Fibroblast of lung (primary cell): ENCODE results near the gene UBTD1. TPM values are rescaled to one million over a fixed set of nuclear protein-coding genes. Genes with fewer than 3 reads are reported as not detected.

Experiments used
- DNase-seq, 2 donors: peaks; one replicate each; pipeline versions ENCODE4 v3.0.0 to v3.0.0-alpha.2; 2010; ENCODE audit warnings: low read depth in 2 of 2
- H2AFZ ChIP-seq: 2 replicates; pipeline ENCODE4 v1.5.1; 2012; ENCODE audit warnings: low read length, control low read depth, inconsistent platforms
- H3K27ac ChIP-seq: 2 replicates; pipeline ENCODE4 v1.5.1; 2011; ENCODE audit warnings: low read length, control low read depth; ENCODE audit not compliant: insufficient read depth
- H3K27me3 ChIP-seq: 2 replicates; pipeline ENCODE4 v1.5.1; 2011; ENCODE audit warnings: mild to moderate bottlenecking, low read length; ENCODE audit not compliant: control insufficient read depth, insufficient read depth
- H3K36me3 ChIP-seq: 2 replicates; pipeline ENCODE4 v1.5.1; 2011; ENCODE audit warnings: low read length; ENCODE audit not compliant: control insufficient read depth, insufficient read depth
- H3K4me1 ChIP-seq: 2 replicates; pipeline ENCODE4 v1.5.1; 2011; ENCODE audit warnings: low read length; ENCODE audit not compliant: control insufficient read depth, insufficient read depth; ENCODE audit errors: extremely low read depth
- H3K4me2 ChIP-seq: 2 replicates; pipeline ENCODE4 v1.5.1; 2011; ENCODE audit warnings: low read length, control low read depth; ENCODE audit not compliant: insufficient read depth; ENCODE audit errors: extremely low read depth
- H3K4me3 ChIP-seq, 4 experiments: fragments of 200-600 bp in 1 of 4; sonication (generic) in 1 of 4; replicated peaks in 1 of 4; 2 replicates each; pipeline ENCODE4 v1.5.1; 2011 to 2016; ENCODE audit warnings: low read length in 4 of 4, low read depth in 3 of 4, mild to moderate bottlenecking in 3 of 4, control low read depth in 2 of 4, inconsistent platforms in 1 of 4, mixed read lengths in 1 of 4; ENCODE audit not compliant: insufficient read depth in 1 of 4; ENCODE audit errors: control extremely low read depth in 1 of 4
- H3K79me2 ChIP-seq: 2 replicates; pipeline ENCODE4 v1.5.1; 2012; ENCODE audit warnings: mild to moderate bottlenecking, low read length, inconsistent platforms; ENCODE audit not compliant: control insufficient read depth, insufficient read depth
- H3K9ac ChIP-seq: 2 replicates; pipeline ENCODE4 v1.5.1; 2011; ENCODE audit warnings: mild to moderate bottlenecking, low read length, control low read depth; ENCODE audit not compliant: insufficient read depth
- H3K9me3 ChIP-seq: 2 replicates; pipeline ENCODE4 v1.5.1; 2012; ENCODE audit warnings: low read depth, low read length; ENCODE audit not compliant: control insufficient read depth, insufficient read depth
- H4K20me1 ChIP-seq: 2 replicates; pipeline ENCODE4 v1.5.1; 2011; ENCODE audit warnings: low read length; ENCODE audit not compliant: control insufficient read depth, insufficient read depth; ENCODE audit errors: extremely low read depth
- CTCF ChIP-seq, 2 donors: IDR thresholded peaks in 1 of 2; conservative IDR thresholded peaks in 1 of 2; 1 replicate in 1 of 2; 2 replicates in 1 of 2; pipeline ENCODE4 v1.5.1; 2011 to 2012; ENCODE audit warnings: low read length in 2 of 2, control low read depth in 1 of 2, inconsistent platforms in 1 of 2, low read depth in 1 of 2, mild to moderate bottlenecking in 1 of 2
- EZH2 ChIP-seq: IDR thresholded peaks from 2 replicates; pipeline ENCODE4 v1.5.1; 2012; ENCODE audit warnings: low read length, control low read depth, mild to moderate bottlenecking; ENCODE audit errors: missing control alignments
- polyA plus RNA-seq, 2 donors: library from polyadenylated mRNA; depleted of rRNA in 1 of 2; stranded (reverse) in 1 of 2; unstranded in 1 of 2; fragments of >200 nt; gene quantifications; 2 replicates each; pipeline ENCODE4 v1.2.1, GENCODE V29; 2011 to 2012; ENCODE audit warnings: missing spikeins in 1 of 2
- total RNA-seq: library from RNA; depleted of rRNA; stranded (reverse); fragments of >200 nt; gene quantifications from 2 replicates; pipeline ENCODE4 v1.2.1, GENCODE V29; 2014

Gene UBTD1
- total and polyA plus RNA-seq, 2 donors (not counting 1 experiment from before 2014, with no cell fraction given) = 10.7 to 22.0 TPM

GRCh38 chr10:97583476-97583875 is 84.8 kb downstream of the UBTD1 start:
- H2AFZ ChIP-seq = no peak overlapping the region
- no peaks in the 10 kb centered on the region for H3K79me2 ChIP-seq
- H3K4me3 ChIP-seq = no peak overlapping the region
- no peaks in the 10 kb centered on the region for H3K27me3 ChIP-seq
- H3K36me3 ChIP-seq = no peaks in the 10 kb centered on the region
- DNase-seq = no peak
- no peak for TF ChIP-seq CTCF (conservative IDR thresholded peaks at IDR 0.05 in 1 of 2, IDR thresholded peaks at IDR 0.05 in 1 of 2; ENCODE audit: low read depth in 1 of 2, low read length in 2 of 2)
- TF ChIP-seq EZH2 = no peak
- no peaks in the 10 kb centered on the region for H3K9me3 ChIP-seq
- H4K20me1 ChIP-seq = no peaks in the 10 kb centered on the region
- no peak overlapping the region for H3K27ac ChIP-seq
- no peak overlapping the region for H3K9ac ChIP-seq
- peaks cover 3% of the 10 kb centered on the region for H3K4me1 ChIP-seq
- no peak overlapping the region for H3K4me2 ChIP-seq

GRCh38 chr10:97584060-97584797 is 85.5 kb downstream of the UBTD1 start, which contains the start of gene HOGA1:
Gene HOGA1 (plus strand): TSS chr10:97584389. CDS start chr10:97584704, 315 bp downstream.
- Histone ChIP-seq H3K27me3 (no peaks in the 10 kb centered on the region), H4K20me1 (no peaks in the 10 kb centered on the region), H3K9ac (no peak within 1 kb of the TSS), H3K9me3 (no peaks in the 10 kb centered on the region), H3K36me3 (no peaks in the 10 kb centered on the region), H3K79me2 (no peaks in the 10 kb centered on the region), H3K27ac (no peak within 1 kb of the TSS), H2AFZ (peak within 1 kb of the TSS; percentile 55), H3K4me2 (peak within 1 kb of the TSS; percentile 5), H3K4me3 (no peak within 1 kb of the TSS), H3K4me1 (peaks cover 3% of the 10 kb centered on the region)
- TF ChIP-seq CTCF (conservative IDR thresholded peaks at IDR 0.05 in 1 of 2, IDR thresholded peaks at IDR 0.05 in 1 of 2; ENCODE audit: low read depth in 1 of 2, low read length in 2 of 2) (no peak), EZH2 (no peak)
- peak; percentile 61 to 72 for DNase-seq

GRCh38 chr10:97584798-97585438 is 86.2 kb downstream of the UBTD1 start:
- Histone ChIP-seq H3K4me1 (peaks cover 3% of the 10 kb centered on the region), H3K9ac (no peak overlapping the region), H3K36me3 (no peaks in the 10 kb centered on the region), H3K27me3 (no peaks in the 10 kb centered on the region), H2AFZ (no peak overlapping the region), H3K4me2 (no peak overlapping the region), H4K20me1 (no peaks in the 10 kb centered on the region), H3K9me3 (no peaks in the 10 kb centered on the region), H3K79me2 (no peaks in the 10 kb centered on the region), H3K27ac (no peak overlapping the region), H3K4me3 (no peak overlapping the region)
- TF ChIP-seq CTCF (conservative IDR thresholded peaks at IDR 0.05 in 1 of 2, IDR thresholded peaks at IDR 0.05 in 1 of 2; ENCODE audit: low read depth in 1 of 2, low read length in 2 of 2) = no peak
- no peak for TF ChIP-seq EZH2
- DNase-seq = no peak
